ENCODE results near the gene KLHDC10.

DNA sequence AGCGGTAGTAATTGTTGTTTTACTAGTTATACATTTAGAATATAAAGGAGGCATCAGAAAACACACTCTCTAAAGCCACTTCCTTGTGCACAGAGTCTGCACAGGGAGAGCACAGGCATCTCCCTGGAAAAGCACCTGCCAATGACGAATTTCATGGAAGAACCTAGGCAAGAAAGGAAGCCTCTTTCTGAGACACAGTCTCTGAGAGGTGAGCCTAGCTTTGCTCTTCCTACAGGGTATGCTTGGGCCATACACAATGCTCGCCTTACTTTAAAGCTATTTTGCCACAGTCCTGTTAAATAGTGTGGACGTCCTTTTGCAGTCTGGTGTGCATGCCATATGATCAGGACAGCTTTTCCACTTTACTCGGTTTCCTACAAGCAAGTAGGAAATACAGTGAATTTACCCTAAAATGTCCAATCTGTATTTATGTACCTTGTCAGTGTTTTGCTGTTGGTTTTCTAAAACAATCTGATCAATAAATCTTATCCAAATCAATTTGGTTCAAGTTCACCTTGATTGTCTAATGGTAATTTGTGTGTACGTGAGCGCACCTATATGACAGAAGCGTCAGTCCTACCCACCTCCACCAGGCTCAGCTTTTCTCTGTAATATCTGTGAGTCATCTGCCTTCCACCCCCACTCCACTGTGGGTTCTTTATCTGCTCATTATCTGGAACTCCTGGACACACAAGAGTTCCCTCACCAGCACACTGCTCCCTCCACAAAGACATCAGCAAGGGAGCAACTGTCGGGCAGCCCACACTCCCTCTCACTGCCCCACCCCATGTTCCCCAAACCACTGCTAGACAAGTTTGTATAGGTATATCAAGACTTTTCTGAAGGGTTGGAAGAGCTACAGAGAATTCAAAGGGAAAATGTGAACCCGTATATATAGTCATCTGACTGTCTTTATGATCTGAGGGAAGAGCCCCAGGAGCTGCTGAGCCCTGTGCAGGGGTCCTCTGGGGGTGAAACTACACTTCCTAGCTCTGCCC lies 65.2 kb downstream of the KLHDC10 start:
- TF ChIP-seq CTCF (IDR thresholded peaks at IDR 0.05; ENCODE audit: borderline replicate concordance, extremely low read depth, low read length, poor library complexity, severe bottlenecking) (no peak), EZH2 (IDR thresholded peaks at IDR 0.05; ENCODE audit: borderline replicate concordance, low read depth, low read length, severe bottlenecking) (no peak)
